ENCODE results near the gene CEMIP. TPM values are rescaled to one million over a fixed set of nuclear protein-coding genes. Genes with fewer than 3 reads are reported as not detected.
A peak's percentile ranks its signal among the peaks of the same experiment; 100 is the strongest.

The CEMIP gene
- total RNA-seq, 1 donor from 2014 or later: not detected

GRCh38 chr15:80855206-80855605 is 76.0 kb downstream of the CEMIP start:
- Histone ChIP-seq H3K4me2 (no peak overlapping the region), H3K4me1 (peaks cover 17% of the 10 kb centered on the region), H3F3A (ENCODE audit: low read depth) (peaks cover 6% of the 10 kb centered on the region), H3K27me3 (no peaks in the 10 kb centered on the region), H2AFZ (replicated peaks) (no peak overlapping the region), H4K20me1 (ENCODE audit: low read depth) (no peaks in the 10 kb centered on the region), H3K27ac (no peak overlapping the region), H3K9me3 (ENCODE audit: low read depth) (no peaks in the 10 kb centered on the region), H3K4me3 (no peak overlapping the region), H3K79me2 (ENCODE audit: low read depth) (no peaks in the 10 kb centered on the region), H3K36me3 (no peaks in the 10 kb centered on the region), H3K9ac (no peak overlapping the region)
- DNase-seq (ENCODE audit: low spot score): no peak
- no peaks in the 10 kb centered on the region for H3K36me3 Mint-ChIP-seq
- peaks cover 2% of the 10 kb centered on the region for H3K27me3 Mint-ChIP-seq (ENCODE audit: insufficient read depth, low read depth)
- no peak overlapping the region for H3K27ac Mint-ChIP-seq
- TF ChIP-seq, protein P1, sequence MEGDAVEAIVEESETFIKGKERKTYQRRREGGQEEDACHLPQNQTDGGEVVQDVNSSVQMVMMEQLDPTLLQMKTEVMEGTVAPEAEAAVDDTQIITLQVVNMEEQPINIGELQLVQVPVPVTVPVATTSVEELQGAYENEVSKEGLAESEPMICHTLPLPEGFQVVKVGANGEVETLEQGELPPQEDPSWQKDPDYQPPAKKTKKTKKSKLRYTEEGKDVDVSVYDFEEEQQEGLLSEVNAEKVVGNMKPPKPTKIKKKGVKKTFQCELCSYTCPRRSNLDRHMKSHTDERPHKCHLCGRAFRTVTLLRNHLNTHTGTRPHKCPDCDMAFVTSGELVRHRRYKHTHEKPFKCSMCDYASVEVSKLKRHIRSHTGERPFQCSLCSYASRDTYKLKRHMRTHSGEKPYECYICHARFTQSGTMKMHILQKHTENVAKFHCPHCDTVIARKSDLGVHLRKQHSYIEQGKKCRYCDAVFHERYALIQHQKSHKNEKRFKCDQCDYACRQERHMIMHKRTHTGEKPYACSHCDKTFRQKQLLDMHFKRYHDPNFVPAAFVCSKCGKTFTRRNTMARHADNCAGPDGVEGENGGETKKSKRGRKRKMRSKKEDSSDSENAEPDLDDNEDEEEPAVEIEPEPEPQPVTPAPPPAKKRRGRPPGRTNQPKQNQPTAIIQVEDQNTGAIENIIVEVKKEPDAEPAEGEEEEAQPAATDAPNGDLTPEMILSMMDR (IDR thresholded peaks at IDR 0.05): no peak
- TF ChIP-seq EZH2 (IDR thresholded peaks at IDR 0.05) (no peak), EZH2phosphoT487 (IDR thresholded peaks at IDR 0.05) (no peak)
- H3K4me3 Mint-ChIP-seq: no peak overlapping the region
- H3K9me3 Mint-ChIP-seq: no peaks in the 10 kb centered on the region
- H3K4me1 Mint-ChIP-seq: peaks cover 12% of the 10 kb centered on the region

DNA sequence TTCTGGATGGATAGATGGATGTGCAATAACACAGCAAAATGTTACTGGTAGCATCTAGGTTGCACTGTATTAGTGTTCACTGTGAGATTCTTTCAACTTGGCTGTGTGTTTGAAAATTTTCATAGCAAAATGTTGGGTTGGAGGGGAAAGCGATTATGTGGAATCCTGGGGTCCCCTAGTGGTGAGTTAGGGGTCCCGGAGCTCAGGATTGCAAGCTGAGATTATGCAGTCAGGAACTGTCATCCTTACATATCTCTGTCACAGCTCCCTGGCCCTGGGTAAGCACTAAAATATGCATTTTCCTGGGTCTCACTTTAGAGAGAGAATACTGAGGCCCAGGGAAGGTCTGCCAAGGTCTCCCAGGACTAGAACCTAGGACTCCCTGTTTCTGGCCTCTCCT is 77.2 kb downstream of the CEMIP start:
- Histone ChIP-seq H3F3A (ENCODE audit: low read depth) (peaks cover 6% of the 10 kb centered on the region), H3K27ac (no peak overlapping the region), H3K27me3 (no peaks in the 10 kb centered on the region), H3K4me3 (no peak overlapping the region), H2AFZ (replicated peaks) (no peak overlapping the region), H3K9me3 (ENCODE audit: low read depth) (no peaks in the 10 kb centered on the region), H3K4me2 (no peak overlapping the region), H3K4me1 (peaks cover 11% of the 10 kb centered on the region), H4K20me1 (ENCODE audit: low read depth) (no peaks in the 10 kb centered on the region), H3K36me3 (no peaks in the 10 kb centered on the region), H3K9ac (no peak overlapping the region), H3K79me2 (ENCODE audit: low read depth) (no peaks in the 10 kb centered on the region)
- H3K4me1 Mint-ChIP-seq: peaks cover 12% of the 10 kb centered on the region
- no peak overlapping the region for H3K4me3 Mint-ChIP-seq
- no peaks in the 10 kb centered on the region for H3K36me3 Mint-ChIP-seq
- peaks cover 2% of the 10 kb centered on the region for H3K27me3 Mint-ChIP-seq (ENCODE audit: insufficient read depth, low read depth)
- no peaks in the 10 kb centered on the region for H3K9me3 Mint-ChIP-seq
- TF ChIP-seq EZH2 (IDR thresholded peaks at IDR 0.05): no peak
- TF ChIP-seq, protein P1 (IDR thresholded peaks at IDR 0.05): peak; percentile 59
- peak overlapping the region; percentile 51 for H3K27ac Mint-ChIP-seq
- peak; percentile 32 for DNase-seq (ENCODE audit: low spot score)

DNA sequence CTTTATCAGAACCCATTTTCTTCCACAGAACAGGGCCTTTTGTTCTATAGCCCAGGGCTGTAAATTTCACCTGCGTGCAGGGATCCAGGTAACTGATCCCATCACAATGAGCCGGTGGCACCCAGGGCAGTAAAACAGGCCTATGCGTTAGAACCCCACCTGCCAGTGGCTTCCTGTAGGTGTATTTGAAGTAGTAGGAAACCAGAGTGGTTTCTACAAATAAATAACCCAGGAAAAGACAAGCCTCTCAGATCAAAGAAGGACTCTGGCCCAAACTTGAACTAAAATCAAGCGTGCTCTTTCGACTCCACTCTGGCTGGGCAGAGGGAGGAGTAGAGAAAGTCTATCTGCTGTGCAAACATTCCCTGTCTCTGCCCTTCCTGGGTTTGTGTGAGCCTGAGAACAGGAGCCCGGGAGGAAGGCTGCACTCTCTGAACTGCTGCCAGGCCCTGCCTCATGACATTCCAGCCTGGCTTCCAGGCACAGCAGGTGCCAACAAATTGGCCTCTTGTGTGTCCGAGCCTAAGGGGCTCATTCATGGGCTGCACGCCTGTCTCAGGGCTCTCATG is 77.7 kb downstream of the CEMIP start:
- peak; percentile 75 for DNase-seq (ENCODE audit: low spot score)
- peaks cover 10% of the 10 kb centered on the region for H3K4me1 ChIP-seq
- no peak overlapping the region for H2AFZ ChIP-seq (replicated peaks)
- H3K27me3 Mint-ChIP-seq (ENCODE audit: insufficient read depth, low read depth): peaks cover 2% of the 10 kb centered on the region
- H3K79me2 ChIP-seq (ENCODE audit: low read depth): no peaks in the 10 kb centered on the region
- H3K9me3 ChIP-seq (ENCODE audit: low read depth): no peaks in the 10 kb centered on the region
- no peak overlapping the region for H3K4me2 ChIP-seq
- no peak overlapping the region for H3K9ac ChIP-seq
- H3K27ac Mint-ChIP-seq: peak overlapping the region; percentile 21
- H3K4me1 Mint-ChIP-seq: peaks cover 12% of the 10 kb centered on the region
- H3K27ac ChIP-seq: no peak overlapping the region
- H3K4me3 Mint-ChIP-seq: no peak overlapping the region
- H3K36me3 Mint-ChIP-seq: no peaks in the 10 kb centered on the region
- H3F3A ChIP-seq (ENCODE audit: low read depth): peaks cover 6% of the 10 kb centered on the region
- no peaks in the 10 kb centered on the region for H3K27me3 ChIP-seq
- H3K9me3 Mint-ChIP-seq: no peaks in the 10 kb centered on the region
- no peaks in the 10 kb centered on the region for H4K20me1 ChIP-seq (ENCODE audit: low read depth)
- no peaks in the 10 kb centered on the region for H3K36me3 ChIP-seq
- H3K4me3 ChIP-seq: no peak overlapping the region
- TF ChIP-seq EZH2 (IDR thresholded peaks at IDR 0.05) (no peak), EZH2phosphoT487 (IDR thresholded peaks at IDR 0.05) (no peak)
- TF ChIP-seq, protein P1 (IDR thresholded peaks at IDR 0.05): no peak

Data from neural progenitor cell (in vitro differentiated cells).